ENCODE measurements around the gene FOXF2.

The FOXF2 gene

GRCh38 chr6:1377526-1377925, 11.8 kb upstream of the FOXF2 start:
- ChIA-PET CTCF (interaction anchor here (0.9 to 2.5 kb wide), 4 partner anchors 19 to 785 kb away, joined by 3 to 9 read pairs (median 4); no protein-coding TSS in a partner anchor), POLR2A (no interaction called here)
- DNase-seq (ENCODE audit: low read depth, low spot score) = no peak
- H3K4me3 ChIP-seq (ENCODE audit: low read depth, low read length) = no peak overlapping the region
- no peak for TF ChIP-seq CTCF (IDR thresholded peaks at IDR 0.05; ENCODE audit: insufficient read depth, low read length, missing control alignments)

GRCh38 chr6:1378065-1379016, 11.0 kb upstream of the FOXF2 start:
- ChIA-PET POLR2A (no interaction called here), CTCF (interaction anchor here (0.5 to 2.5 kb wide), 6 partner anchors 18 to 785 kb away, joined by 3 to 9 read pairs (median 4); no protein-coding TSS in a partner anchor)
- DNase-seq (ENCODE audit: low read depth, low spot score) = no peak
- TF ChIP-seq CTCF (IDR thresholded peaks at IDR 0.05; ENCODE audit: insufficient read depth, low read length, missing control alignments) = no peak
- no peak overlapping the region for H3K4me3 ChIP-seq (ENCODE audit: low read depth, low read length)

- POLR2A ChIA-PET = no interaction called here
- CTCF ChIA-PET = interaction anchor here (0.5 to 1.4 kb wide), 3 partner anchors 419 to 657 kb away, joined by 3 read pairs; no protein-coding TSS in a partner anchor
These were observed 10.2 kb upstream of the FOXF2 start for GRCh38 chr6:1379017-1379787.

GRCh38 chr6:1379788-1380147, 9.6 kb upstream of the FOXF2 start:
- DNase-seq (ENCODE audit: low read depth, low spot score) = no peak
- POLR2A ChIA-PET = no interaction called here
- no peak for TF ChIP-seq CTCF (IDR thresholded peaks at IDR 0.05; ENCODE audit: insufficient read depth, low read length, missing control alignments)
- no peak overlapping the region for H3K4me3 ChIP-seq (ENCODE audit: low read depth, low read length)
- CTCF ChIA-PET = interaction anchor here (1.4 kb wide), 1 partner anchor 17 kb away, joined by 6 read pairs; no protein-coding TSS in a partner anchor

More at GRCh38 chr6:1379017-1379787, 10.2 kb upstream of the FOXF2 start:
- H3K4me3 ChIP-seq (ENCODE audit: low read depth, low read length) = no peak overlapping the region
- TF ChIP-seq CTCF (IDR thresholded peaks at IDR 0.05; ENCODE audit: insufficient read depth, low read length, missing control alignments) = no peak
- DNase-seq (ENCODE audit: low read depth, low spot score) = no peak

GRCh38 chr6:1380625-1381427, 8.6 kb upstream of the FOXF2 start:
- POLR2A ChIA-PET = no interaction called here
- no peak for DNase-seq (ENCODE audit: low read depth, low spot score)
- H3K4me3 ChIP-seq (ENCODE audit: low read depth, low read length) = no peak overlapping the region
- CTCF ChIA-PET = interaction anchor here (0.6 to 2.1 kb wide), 20 partner anchors 12 to 789 kb away, joined by 3 to 26 read pairs (median 3); no protein-coding TSS in a partner anchor
- TF ChIP-seq CTCF (IDR thresholded peaks at IDR 0.05; ENCODE audit: insufficient read depth, low read length, missing control alignments) = no peak

All from AG04449 (cell line).